Measurements from ENCODE around the gene ESCO1.

DNA sequence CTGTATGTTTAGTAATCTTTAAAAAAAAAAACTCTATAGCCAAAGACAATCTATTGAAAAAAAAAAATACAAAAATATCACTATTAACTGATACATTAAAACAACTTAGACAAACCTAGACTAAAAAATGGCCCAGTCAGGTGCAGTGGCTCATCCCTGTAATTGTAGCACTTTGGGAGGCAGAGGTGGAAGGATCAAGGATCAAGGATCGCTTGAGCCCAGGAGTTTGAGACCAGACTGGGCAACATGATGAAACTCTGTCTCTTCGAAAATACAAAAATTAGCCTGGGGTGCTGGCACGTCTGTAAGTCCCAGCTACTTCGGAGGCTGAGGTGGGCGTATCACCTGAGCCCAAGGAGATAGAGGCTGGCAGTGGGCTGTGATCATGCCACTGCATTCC is 16.1 kb downstream of the ESCO1 start:
- TF ChIP-seq, protein P1, sequence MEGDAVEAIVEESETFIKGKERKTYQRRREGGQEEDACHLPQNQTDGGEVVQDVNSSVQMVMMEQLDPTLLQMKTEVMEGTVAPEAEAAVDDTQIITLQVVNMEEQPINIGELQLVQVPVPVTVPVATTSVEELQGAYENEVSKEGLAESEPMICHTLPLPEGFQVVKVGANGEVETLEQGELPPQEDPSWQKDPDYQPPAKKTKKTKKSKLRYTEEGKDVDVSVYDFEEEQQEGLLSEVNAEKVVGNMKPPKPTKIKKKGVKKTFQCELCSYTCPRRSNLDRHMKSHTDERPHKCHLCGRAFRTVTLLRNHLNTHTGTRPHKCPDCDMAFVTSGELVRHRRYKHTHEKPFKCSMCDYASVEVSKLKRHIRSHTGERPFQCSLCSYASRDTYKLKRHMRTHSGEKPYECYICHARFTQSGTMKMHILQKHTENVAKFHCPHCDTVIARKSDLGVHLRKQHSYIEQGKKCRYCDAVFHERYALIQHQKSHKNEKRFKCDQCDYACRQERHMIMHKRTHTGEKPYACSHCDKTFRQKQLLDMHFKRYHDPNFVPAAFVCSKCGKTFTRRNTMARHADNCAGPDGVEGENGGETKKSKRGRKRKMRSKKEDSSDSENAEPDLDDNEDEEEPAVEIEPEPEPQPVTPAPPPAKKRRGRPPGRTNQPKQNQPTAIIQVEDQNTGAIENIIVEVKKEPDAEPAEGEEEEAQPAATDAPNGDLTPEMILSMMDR (IDR thresholded peaks at IDR 0.05): no peak
- TF ChIP-seq POLR2A (IDR thresholded peaks at IDR 0.05): no peak
